Uterus (tissue), 2 donors: ENCODE data around the gene ERGIC1.

Experiments
- CTCF ChIP-seq, 4 experiments: fragments of 200-600 bp in 2 of 4; fragments of 450-650 bp in 2 of 4; sonication (generic) in 2 of 4; IDR thresholded peaks; one replicate each; pipeline ENCODE4 v1.5.1; 2016 to 2019; ENCODE audit warnings: antibody characterized with exemption in 4 of 4, mild to moderate bottlenecking in 2 of 4, moderate library complexity in 1 of 4
- POLR2A ChIP-seq, 2 donors: fragments of 450-650 bp; IDR thresholded peaks; one replicate each; pipeline ENCODE4 v1.6.1; 2016; ENCODE audit warnings: antibody characterized with exemption in 2 of 2, mild to moderate bottlenecking in 1 of 2, moderate library complexity in 1 of 2

DNA sequence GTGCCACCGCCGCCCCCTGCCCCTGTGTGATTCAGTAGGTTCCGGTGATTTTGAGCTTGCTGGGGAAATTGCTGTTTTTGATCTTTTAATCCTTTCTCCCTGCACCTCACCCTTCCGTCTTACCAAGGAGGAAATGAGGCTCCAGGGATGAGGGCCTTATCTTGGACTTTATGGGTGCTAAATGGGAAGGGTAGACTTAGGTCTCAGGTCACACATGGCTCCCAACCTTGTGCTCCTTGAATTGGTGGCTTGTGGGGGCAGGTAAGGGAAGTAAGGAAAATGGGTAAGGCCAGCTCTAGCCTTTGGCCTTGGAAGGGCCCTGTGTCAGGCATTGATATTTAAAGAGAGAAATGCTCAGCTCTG lies 1.9 kb downstream of the ERGIC1 start:
- TF ChIP-seq CTCF (IDR thresholded peaks at IDR 0.05) (no peak), POLR2A (IDR thresholded peaks at IDR 0.05) (no peak)
